Panc1 (cell line): Measurements from ENCODE around the gene FAT1. TPM values are rescaled to one million over a fixed set of nuclear protein-coding genes. Genes with fewer than 3 reads are reported as not detected.

Experiments used
- ATAC-seq: fragments of 200-7000 bp; cut with Tn5 transposase; 2 replicates; pipeline ENCODE4 v1.9.1; 2020; ENCODE audit warnings: mild to moderate bottlenecking, moderate library complexity
- BruUV-seq: library from RNA; stranded (reverse); fragments of 400-500 nt; replicated peaks from 2 replicates; lab custom pipeline; 2021; lab: Mats Ljungman, UMichigan
- CTCF ChIA-PET: fragments of 300-600 bp; sonication (Branson Sonifier 250); formaldehyde crosslinking; loops from one replicate; lab custom pipeline; 2022; ENCODE audit warnings: antibody characterized with exemption; lab: Charles Lee
- POLR2A ChIA-PET: fragments of 300-600 bp; sonication (Branson Sonifier 250); formaldehyde crosslinking; loops from one replicate; lab custom pipeline; 2022; ENCODE audit warnings: antibody characterized with exemption; lab: Charles Lee
- DNase-seq: peaks from one replicate; pipeline ENCODE4 v3.0.0-alpha.2; 2010; ENCODE audit warnings: low read depth, low spot score
- H3K27ac ChIP-seq: 2 replicates; pipeline ENCODE4 v1.5.1; 2011; ENCODE audit warnings: mild to moderate bottlenecking, low read length, inconsistent platforms
- H3K27me3 ChIP-seq: fragments of 200-500 bp; sonication (Bioruptor generic); 2 replicates; pipeline ENCODE4 v1.6.0; 2014; ENCODE audit warnings: low read length, inconsistent platforms; ENCODE audit not compliant: control insufficient read depth, insufficient read depth
- H3K36me3 ChIP-seq: fragments of 200-500 bp; sonication (Bioruptor generic); 2 replicates; pipeline ENCODE4 v1.5.1; 2014; ENCODE audit warnings: inconsistent platforms, mild to moderate bottlenecking, low read length, moderate library complexity; ENCODE audit not compliant: control insufficient read depth, insufficient read depth
- H3K4me1 ChIP-seq: 2 replicates; pipeline ENCODE4 v1.5.1; 2011; ENCODE audit warnings: inconsistent platforms, mild to moderate bottlenecking, low read length, moderate library complexity; ENCODE audit not compliant: control insufficient read depth, insufficient read depth
- H3K4me3 ChIP-seq, 2 experiments: 2 replicates each; pipeline ENCODE4 v1.5.1; 2011 to 2012; ENCODE audit warnings: low read depth in 2 of 2, low read length in 2 of 2, mild to moderate bottlenecking in 2 of 2, inconsistent platforms in 1 of 2, moderate library complexity in 1 of 2
- H3K9me3 ChIP-seq: fragments of 200-500 bp; sonication (Bioruptor generic); 2 replicates; pipeline ENCODE4 v1.5.1; 2014; ENCODE audit warnings: low read depth, mild to moderate bottlenecking, inconsistent platforms, low read length, moderate library complexity; ENCODE audit not compliant: control insufficient read depth, insufficient read depth
- CTCF ChIP-seq: fragments of 450-650 bp; IDR thresholded peaks from 2 replicates; pipeline ENCODE4 v1.5.1; 2017; ENCODE audit warnings: mild to moderate bottlenecking
- POLR2AphosphoS5 ChIP-seq: IDR thresholded peaks from 2 replicates; pipeline ENCODE4 v1.6.1; 2012; ENCODE audit warnings: mild to moderate bottlenecking, low read depth, low read length, moderate library complexity
- REST ChIP-seq, 2 experiments: IDR thresholded peaks; 2 replicates each; pipeline ENCODE4 v1.6.1; 2011 to 2012; ENCODE audit warnings: low read depth in 2 of 2, control low read depth in 1 of 2, low read length in 1 of 2, mild to moderate bottlenecking in 1 of 2, moderate library complexity in 1 of 2; ENCODE audit not compliant: insufficient read depth in 1 of 2
- SIN3A ChIP-seq: IDR thresholded peaks from 2 replicates; pipeline ENCODE4 v1.6.1; 2012; ENCODE audit warnings: low read depth, mild to moderate bottlenecking, low read length, moderate library complexity, borderline replicate concordance; ENCODE audit not compliant: insufficient read depth
- TCF7L2 ChIP-seq: IDR thresholded peaks from 2 replicates; pipeline ENCODE4 v1.6.1; 2011; ENCODE audit warnings: mild to moderate bottlenecking, low read depth, low read length, inconsistent platforms
- in situ Hi-C: cut with HindIII; loops from 2 replicates; pipeline ENCODE4 v1.10.0; 2016; ENCODE audit warnings: low sequenced_read_pairs, low pct_unique_long_range_greater_than_20kb
- intact Hi-C: fragments of 100-400 bp; cut with micrococcal nuclease; formaldehyde crosslinking; loops from one replicate; pipeline ENCODE4 v1.10.0; 2022; ENCODE audit not compliant: unreplicated experiment
- total RNA-seq: library from RNA; stranded (reverse); gene quantifications from one replicate; pipeline ENCODE4 v1.2.1, GENCODE V29; 2021; ENCODE audit not compliant: unreplicated experiment

FAT1 gene
- total RNA-seq, 1 experiment from 2014 or later, result 288 TPM

GRCh38 chr4:186607490-186607889 lies 116.2 kb downstream of the FAT1 start:
- no peak for ATAC-seq
- no peak for TF ChIP-seq CTCF
- ChIA-PET CTCF (no interaction called here), POLR2A (no interaction called here)
- BruUV-seq, result no TSS peak
- Histone ChIP-seq H3K4me3 (no peak overlapping the region), H3K27ac (no peak overlapping the region), H3K9me3 (no peaks in the 10 kb centered on the region), H3K27me3 (no peaks in the 10 kb centered on the region), H3K36me3 (peaks cover 41% of the 10 kb centered on the region), H3K4me1 (peaks cover 3% of the 10 kb centered on the region; the same call in 1 of the 2 replicates)
- in situ Hi-C loops, result no loop called here
- no peak for DNase-seq
- intact Hi-C loops, result no loop called here

GRCh38 chr4:186606591-186606992 lies 117.1 kb downstream of the FAT1 start:
- no peak overlapping the region for H3K4me3 ChIP-seq
- in situ Hi-C loops, result no loop called here
- ATAC-seq (peak; percentile 83), DNase-seq (no peak)
- intact Hi-C loops, result no loop called here
- TF ChIP-seq TCF7L2 (no peak), POLR2AphosphoS5 (no peak), SIN3A (no peak), REST (IDR thresholded peaks at IDR 0.05; ENCODE audit: insufficient read depth in 1 of 2, low read depth in 2 of 2, low read length in 1 of 2) (no peak), CTCF (no peak)
- H3K36me3 ChIP-seq, result peaks cover 43% of the 10 kb centered on the region
- H3K27me3 ChIP-seq, result no peaks in the 10 kb centered on the region
- H3K4me1 ChIP-seq, result peaks cover 3% of the 10 kb centered on the region; the same call in 1 of the 2 replicates
- no peaks in the 10 kb centered on the region for H3K9me3 ChIP-seq
- no TSS peak for BruUV-seq
- ChIA-PET CTCF (no interaction called here), POLR2A (no interaction called here)
- no peak overlapping the region for H3K27ac ChIP-seq
